ENCODE data around the gene PIP5K1C. TPM values are rescaled to one million over a fixed set of nuclear protein-coding genes. Genes with fewer than 3 reads are reported as not detected.

PIP5K1C gene
- total RNA-seq, 6 experiments from 2014 or later = 5.3 to 9.8 (median 7.6) TPM

DNA sequence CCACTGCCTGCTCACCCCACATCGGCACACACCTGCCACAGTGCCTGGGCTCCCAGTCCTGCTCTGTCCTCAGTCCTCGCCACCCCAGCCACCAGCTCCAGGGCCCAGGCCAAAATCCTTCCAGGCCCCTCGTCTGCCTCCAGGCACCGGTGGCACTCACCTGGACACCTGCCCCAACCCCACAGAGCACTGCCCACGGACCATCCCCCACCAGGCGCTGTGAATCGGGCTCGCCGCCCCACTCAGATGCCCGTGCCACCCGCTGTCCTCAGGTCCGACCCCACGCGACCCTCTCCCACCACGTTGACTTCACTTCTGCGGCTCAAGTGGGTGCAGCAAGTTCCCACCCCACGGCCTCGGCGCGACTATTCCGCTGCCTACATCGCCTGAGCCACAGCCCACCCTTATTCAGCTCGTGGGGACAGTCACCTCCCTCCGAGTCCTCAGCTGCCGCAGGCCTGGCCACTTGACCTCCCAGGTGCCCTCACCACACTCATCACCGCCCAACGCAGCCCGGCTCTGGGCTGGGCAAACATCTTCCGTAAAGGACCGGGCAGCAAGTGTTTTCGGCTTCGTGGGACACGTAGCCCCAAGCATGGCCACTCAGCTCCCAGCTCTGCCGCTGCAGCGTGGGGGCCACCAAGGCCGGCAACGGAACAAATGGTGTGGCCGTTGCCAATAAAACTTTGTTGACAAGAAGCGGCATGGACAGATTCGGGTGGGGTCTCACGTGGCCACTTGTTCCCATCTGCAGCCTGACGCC is 5.7 kb downstream of the PIP5K1C start:
- no peak overlapping the region for H3K4me3 ChIP-seq
- TF ChIP-seq, protein P1, sequence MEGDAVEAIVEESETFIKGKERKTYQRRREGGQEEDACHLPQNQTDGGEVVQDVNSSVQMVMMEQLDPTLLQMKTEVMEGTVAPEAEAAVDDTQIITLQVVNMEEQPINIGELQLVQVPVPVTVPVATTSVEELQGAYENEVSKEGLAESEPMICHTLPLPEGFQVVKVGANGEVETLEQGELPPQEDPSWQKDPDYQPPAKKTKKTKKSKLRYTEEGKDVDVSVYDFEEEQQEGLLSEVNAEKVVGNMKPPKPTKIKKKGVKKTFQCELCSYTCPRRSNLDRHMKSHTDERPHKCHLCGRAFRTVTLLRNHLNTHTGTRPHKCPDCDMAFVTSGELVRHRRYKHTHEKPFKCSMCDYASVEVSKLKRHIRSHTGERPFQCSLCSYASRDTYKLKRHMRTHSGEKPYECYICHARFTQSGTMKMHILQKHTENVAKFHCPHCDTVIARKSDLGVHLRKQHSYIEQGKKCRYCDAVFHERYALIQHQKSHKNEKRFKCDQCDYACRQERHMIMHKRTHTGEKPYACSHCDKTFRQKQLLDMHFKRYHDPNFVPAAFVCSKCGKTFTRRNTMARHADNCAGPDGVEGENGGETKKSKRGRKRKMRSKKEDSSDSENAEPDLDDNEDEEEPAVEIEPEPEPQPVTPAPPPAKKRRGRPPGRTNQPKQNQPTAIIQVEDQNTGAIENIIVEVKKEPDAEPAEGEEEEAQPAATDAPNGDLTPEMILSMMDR (IDR thresholded peaks at IDR 0.05) = no peak
- TF ChIP-seq POLR2A (IDR thresholded peaks at IDR 0.05) = no peak
- intact Hi-C loops (cut with DNase I) = no loop called here
- no peak for ATAC-seq
- no peaks in the 10 kb centered on the region for H3K4me1 ChIP-seq
- no peaks in the 10 kb centered on the region for H3K9me3 ChIP-seq
- no peak for DNase-seq
- H3K27me3 ChIP-seq = no peaks in the 10 kb centered on the region
- no peak overlapping the region for H3K27ac ChIP-seq
- WGBS (ENCODE audit: insufficient coverage, low coverage, low lambda C conversion rate, missing lambda C conversion rate) = 89% methylated on average over 23 of the region's 42 CpGs
- no peaks in the 10 kb centered on the region for H3K36me3 ChIP-seq

DNA sequence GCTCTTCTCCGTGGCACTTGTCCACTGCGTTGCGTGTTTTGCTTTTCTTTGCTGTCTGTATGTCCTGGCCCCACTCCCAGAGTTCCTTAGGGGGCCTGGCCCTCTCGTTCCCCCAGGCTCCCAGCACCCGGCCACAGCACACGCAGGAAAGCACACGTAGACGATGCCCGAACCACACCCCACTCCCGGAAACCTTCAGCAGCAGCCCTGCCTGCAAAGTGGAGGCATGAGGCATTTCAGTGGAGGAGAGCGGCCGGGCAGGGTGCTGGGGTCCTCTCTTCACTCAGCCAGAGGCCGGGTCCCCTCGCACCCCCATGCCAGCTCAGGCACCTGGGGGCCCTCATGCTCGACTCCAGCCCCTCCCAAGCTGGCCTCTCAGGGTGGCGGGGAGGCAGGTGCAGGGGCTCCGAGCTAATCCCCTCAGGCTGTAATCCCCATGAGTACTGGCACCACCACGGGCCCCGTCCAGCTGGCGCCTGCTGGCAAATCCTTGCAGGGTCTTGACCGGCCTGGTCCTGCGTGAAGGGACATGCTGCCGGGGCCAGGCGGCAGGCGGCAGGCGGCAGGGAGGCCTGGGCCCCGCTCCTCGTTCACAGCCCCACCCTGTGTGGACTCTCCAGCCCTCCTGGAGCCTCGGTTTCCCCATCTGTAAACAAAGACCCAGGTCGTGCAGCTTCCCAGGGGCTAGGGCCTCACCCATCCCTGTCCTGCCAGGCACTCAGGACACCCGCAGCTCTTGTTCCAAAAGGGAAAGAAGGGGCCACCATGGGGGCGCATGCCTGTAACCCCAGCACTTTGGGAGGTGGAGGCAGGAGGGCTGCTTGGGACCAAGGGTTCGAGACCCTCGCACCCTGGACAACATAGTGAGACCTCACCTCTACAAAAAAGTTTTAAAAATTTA is 7.0 kb downstream of the PIP5K1C start:
- DNase-seq (no peak), ATAC-seq (no peak)
- Histone ChIP-seq H3K4me1 (peaks cover 0 to under 1% (median 0%) of the 10 kb centered on the region in 4 donors), H3K36me3 (no peaks in the 10 kb centered on the region), H3K4me3 (no peak overlapping the region), H3K27me3 (no peaks in the 10 kb centered on the region), H3K9me3 (no peaks in the 10 kb centered on the region), H3K27ac (no peak overlapping the region)
- intact Hi-C loops (cut with DNase I) = no loop called here
- 84% methylated on average over 11 of the region's 34 CpGs for WGBS (ENCODE audit: insufficient coverage, low coverage, low lambda C conversion rate, missing lambda C conversion rate)
- TF ChIP-seq POLR2A (IDR thresholded peaks at IDR 0.05) = no peak
- TF ChIP-seq, protein P1 (IDR thresholded peaks at IDR 0.05) = no peak

DNA sequence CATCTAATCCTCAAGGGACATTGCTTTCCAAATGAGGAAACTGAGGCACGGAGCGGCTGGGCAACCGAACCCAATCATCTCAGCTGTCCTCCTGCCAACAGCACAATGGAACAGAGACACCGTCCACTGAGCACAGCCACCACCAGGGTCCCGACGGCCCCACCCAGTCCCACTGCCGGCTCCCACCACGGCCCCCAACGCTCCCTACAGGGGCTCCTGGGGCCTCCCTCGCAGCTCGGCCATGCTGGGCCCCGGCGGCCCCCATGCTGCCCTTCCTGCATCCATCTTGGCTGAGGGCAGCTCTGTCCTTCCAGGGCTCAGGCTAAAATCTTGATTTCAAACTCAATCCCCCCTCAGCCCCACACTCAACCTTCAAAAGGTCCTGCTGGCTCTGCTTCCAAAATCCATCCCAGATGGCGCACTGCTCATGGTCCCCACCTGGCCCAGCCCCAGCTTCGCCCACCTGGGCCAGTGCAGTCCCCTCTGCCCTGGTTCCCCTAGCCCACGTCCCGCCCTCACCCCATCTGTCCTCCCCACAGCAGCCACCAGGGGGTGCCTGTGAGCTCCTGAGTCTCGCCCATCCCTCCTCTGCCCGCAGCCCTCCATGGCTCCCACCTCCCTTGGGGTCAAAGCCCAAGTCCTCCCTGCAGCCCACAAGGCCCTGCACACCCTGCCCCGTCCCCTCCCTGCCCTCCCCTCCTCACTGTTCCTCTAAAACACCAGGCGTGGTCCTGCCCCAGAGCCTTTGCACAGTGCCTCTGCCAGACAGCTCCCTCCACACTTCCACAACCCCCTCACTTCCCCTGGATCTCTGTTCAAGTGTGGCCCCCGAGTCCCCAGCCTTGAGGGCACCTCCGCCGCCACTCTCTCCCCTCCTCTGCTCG is 7.9 kb downstream of the PIP5K1C start:
- peaks cover 0 to 10% (median 0%) of the 10 kb centered on the region in 4 donors for H3K4me1 ChIP-seq
- no peaks in the 10 kb centered on the region for H3K9me3 ChIP-seq
- DNase-seq (no peak), ATAC-seq (peak in 3 of 4 donors; percentile 23 to 47 (median 23))
- WGBS (ENCODE audit: insufficient coverage, low coverage, low lambda C conversion rate, missing lambda C conversion rate) = 86% methylated on average over 7 of the region's 25 CpGs
- no peak for TF ChIP-seq POLR2A (IDR thresholded peaks at IDR 0.05)
- TF ChIP-seq, protein P1 (IDR thresholded peaks at IDR 0.05) = peak; percentile 28 to 45 (median 38)
- no peak overlapping the region for H3K27ac ChIP-seq
- H3K27me3 ChIP-seq = no peaks in the 10 kb centered on the region
- no peaks in the 10 kb centered on the region for H3K36me3 ChIP-seq
- intact Hi-C loops (cut with DNase I) = no loop called here
- H3K4me3 ChIP-seq = no peak overlapping the region

DNA sequence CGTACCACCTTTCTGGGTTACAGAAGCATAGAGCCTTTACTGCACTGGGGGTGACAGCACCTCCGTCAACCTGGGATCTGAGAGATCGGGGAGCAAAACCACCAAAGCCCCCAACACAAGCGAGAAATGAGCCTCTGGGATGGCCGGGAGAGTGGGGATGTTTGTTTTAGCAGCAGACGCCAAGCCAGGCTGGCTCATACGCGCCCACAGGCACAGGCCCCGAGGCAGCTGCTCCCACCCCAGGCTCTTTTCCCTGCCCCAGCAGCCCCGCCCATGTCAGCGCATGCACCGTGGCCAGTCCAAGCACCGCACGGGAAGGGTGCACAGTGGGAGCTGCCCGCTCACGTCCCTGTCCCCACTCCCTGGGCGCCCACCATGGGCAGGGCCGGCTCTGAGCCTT is 8.5 kb downstream of the PIP5K1C start:
- H3K4me3 ChIP-seq = no peak overlapping the region
- no peak for ATAC-seq
- DNase-seq = no peak
- no peak for TF ChIP-seq POLR2A (IDR thresholded peaks at IDR 0.05)
- TF ChIP-seq, protein P1 (IDR thresholded peaks at IDR 0.05) = no peak
- intact Hi-C loops (cut with DNase I) = no loop called here
- H3K4me1 ChIP-seq = peaks cover 0 to 10% (median 0%) of the 10 kb centered on the region in 4 donors
- no peak overlapping the region for H3K27ac ChIP-seq
- H3K36me3 ChIP-seq = no peaks in the 10 kb centered on the region
- 100% methylated on average over 6 of the region's 18 CpGs for WGBS (ENCODE audit: insufficient coverage, low coverage, low lambda C conversion rate, missing lambda C conversion rate)
- H3K9me3 ChIP-seq = no peaks in the 10 kb centered on the region
- H3K27me3 ChIP-seq = no peaks in the 10 kb centered on the region
